ENCODE measurements around the gene POLDIP2.

DNA sequence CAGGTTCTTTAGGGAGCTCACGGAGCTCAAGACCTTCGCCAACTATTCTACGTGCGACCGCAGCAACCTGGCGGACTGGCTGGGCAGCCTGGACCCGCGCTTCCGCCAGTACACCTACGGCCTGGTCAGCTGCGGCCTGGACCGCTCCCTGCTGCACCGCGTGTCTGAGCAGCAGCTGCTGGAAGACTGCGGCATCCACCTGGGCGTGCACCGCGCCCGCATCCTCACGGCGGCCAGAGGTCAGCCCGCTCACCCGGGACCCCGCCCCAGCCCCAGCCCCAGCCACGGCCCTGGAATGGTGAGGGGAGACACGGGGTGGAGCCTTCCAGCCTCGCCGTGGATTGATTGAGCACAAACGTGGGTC lies 27.7 kb upstream of the POLDIP2 start:
- TF ChIP-seq, protein P1, sequence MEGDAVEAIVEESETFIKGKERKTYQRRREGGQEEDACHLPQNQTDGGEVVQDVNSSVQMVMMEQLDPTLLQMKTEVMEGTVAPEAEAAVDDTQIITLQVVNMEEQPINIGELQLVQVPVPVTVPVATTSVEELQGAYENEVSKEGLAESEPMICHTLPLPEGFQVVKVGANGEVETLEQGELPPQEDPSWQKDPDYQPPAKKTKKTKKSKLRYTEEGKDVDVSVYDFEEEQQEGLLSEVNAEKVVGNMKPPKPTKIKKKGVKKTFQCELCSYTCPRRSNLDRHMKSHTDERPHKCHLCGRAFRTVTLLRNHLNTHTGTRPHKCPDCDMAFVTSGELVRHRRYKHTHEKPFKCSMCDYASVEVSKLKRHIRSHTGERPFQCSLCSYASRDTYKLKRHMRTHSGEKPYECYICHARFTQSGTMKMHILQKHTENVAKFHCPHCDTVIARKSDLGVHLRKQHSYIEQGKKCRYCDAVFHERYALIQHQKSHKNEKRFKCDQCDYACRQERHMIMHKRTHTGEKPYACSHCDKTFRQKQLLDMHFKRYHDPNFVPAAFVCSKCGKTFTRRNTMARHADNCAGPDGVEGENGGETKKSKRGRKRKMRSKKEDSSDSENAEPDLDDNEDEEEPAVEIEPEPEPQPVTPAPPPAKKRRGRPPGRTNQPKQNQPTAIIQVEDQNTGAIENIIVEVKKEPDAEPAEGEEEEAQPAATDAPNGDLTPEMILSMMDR (IDR thresholded peaks at IDR 0.05) = no peak
- TF ChIP-seq POLR2A (IDR thresholded peaks at IDR 0.05) = no peak
